ENCODE measurements around the gene KTN1.

KTN1 gene

DNA sequence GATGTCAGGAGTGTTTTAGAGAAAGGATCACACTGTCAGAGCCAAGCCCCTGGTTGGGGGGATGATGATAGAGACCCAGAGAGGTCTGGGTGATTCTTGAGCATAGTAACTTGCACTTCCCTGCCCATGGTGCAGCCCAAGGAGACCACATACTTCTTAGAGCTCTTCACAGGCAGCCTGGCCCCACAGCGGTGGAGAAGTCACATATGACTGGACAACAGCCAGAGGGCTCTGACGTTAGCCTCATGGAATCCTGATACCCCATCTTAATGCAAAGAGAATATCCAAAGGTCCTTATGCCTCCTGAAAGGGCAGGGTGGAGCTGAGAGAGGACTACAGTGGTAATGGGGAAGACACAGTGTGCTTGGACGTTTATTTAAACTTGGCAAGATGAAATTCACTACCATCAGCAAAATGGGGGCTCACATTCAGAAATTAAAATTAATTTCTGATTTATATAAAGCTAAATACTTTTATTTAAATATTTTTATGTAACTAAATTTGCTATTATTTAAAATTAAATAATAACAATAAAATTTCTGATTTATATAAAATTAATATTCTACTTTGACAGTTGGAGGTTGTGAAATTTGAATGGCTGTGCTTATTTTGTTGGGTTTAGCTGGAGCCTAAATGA, 131.3 kb downstream of the KTN1 start:
- H3K4me3 ChIP-seq (ENCODE audit: low read depth, low read length) = no peak overlapping the region
- peak; percentile 65 for DNase-seq (ENCODE audit: low read depth, low spot score)
- TF ChIP-seq, protein P1, sequence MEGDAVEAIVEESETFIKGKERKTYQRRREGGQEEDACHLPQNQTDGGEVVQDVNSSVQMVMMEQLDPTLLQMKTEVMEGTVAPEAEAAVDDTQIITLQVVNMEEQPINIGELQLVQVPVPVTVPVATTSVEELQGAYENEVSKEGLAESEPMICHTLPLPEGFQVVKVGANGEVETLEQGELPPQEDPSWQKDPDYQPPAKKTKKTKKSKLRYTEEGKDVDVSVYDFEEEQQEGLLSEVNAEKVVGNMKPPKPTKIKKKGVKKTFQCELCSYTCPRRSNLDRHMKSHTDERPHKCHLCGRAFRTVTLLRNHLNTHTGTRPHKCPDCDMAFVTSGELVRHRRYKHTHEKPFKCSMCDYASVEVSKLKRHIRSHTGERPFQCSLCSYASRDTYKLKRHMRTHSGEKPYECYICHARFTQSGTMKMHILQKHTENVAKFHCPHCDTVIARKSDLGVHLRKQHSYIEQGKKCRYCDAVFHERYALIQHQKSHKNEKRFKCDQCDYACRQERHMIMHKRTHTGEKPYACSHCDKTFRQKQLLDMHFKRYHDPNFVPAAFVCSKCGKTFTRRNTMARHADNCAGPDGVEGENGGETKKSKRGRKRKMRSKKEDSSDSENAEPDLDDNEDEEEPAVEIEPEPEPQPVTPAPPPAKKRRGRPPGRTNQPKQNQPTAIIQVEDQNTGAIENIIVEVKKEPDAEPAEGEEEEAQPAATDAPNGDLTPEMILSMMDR (IDR thresholded peaks at IDR 0.05; ENCODE audit: low read depth, low read length) = no peak
- in situ Hi-C loops (cut with HindIII; ENCODE audit: low sequenced_read_pairs) = no loop called here

DNA sequence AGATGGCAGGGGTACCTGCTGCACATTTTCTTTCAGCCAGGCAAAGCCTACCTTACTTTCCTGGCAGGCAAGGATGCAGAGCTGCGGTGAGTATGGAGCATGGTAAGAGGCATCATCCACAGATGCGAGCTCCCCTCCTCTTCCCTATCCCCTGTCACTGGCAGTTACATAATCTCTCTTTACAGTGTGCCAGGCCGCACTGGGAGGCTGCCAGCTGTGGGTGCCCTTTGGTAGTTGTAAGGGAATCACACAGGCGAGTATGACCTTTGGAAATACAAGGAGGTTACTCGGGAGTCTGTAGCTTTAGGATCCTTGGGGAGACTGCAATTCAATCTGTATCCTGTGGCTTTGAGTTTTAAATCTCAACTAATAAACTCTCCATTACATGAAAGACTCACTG, 132.5 kb downstream of the KTN1 start:
- DNase-seq (ENCODE audit: low read depth, low spot score) = no peak
- TF ChIP-seq, protein P1 (IDR thresholded peaks at IDR 0.05; ENCODE audit: low read depth, low read length) = no peak
- H3K4me3 ChIP-seq (ENCODE audit: low read depth, low read length) = no peak overlapping the region
- in situ Hi-C loops (cut with HindIII; ENCODE audit: low sequenced_read_pairs) = no loop called here

DNA sequence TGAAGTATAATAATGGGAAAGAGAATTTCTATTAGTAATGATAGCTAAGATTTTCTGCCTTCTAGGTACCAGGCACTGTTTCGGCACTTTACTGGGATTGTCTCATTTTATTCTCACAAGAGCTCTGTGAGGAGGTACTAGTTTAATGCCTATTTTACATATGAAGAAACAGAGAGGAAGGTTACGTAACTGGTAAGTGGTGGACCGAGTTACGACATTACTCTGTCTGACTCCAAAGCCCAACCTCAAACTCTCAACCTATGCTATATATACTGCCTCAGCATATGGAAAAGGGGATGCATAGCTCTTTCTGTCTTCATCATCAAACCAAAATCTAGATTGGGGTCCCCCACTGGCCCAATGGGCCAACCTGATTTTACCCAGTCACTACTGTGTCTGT, 133.5 kb downstream of the KTN1 start:
- in situ Hi-C loops (cut with HindIII; ENCODE audit: low sequenced_read_pairs) = no loop called here
- H3K4me3 ChIP-seq (ENCODE audit: low read depth, low read length) = no peak overlapping the region
- TF ChIP-seq, protein P1 (IDR thresholded peaks at IDR 0.05; ENCODE audit: low read depth, low read length) = no peak
- no peak for DNase-seq (ENCODE audit: low read depth, low spot score)

DNA sequence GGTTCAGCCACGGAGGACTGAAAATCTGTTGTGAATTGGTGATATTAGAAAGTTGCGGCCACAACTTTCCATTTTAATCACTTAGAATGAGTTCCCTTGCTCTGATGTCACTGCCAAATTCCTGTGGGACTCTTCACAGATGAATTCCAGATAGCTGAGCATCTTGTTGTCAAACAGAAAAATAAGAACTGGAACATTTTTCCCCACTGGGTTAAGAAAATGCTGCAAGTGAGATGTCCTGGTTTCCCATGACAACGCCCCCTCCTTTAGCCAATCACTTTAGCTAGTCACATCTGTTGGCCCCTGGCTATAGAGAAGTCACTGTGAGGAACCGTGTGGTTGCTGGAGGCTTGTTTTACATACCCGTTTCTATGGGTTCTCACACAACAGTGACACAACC, 135.9 kb downstream of the KTN1 start:
- TF ChIP-seq, protein P1 (IDR thresholded peaks at IDR 0.05; ENCODE audit: low read depth, low read length) = no peak
- DNase-seq (ENCODE audit: low read depth, low spot score) = peak; percentile 89
- no peak overlapping the region for H3K4me3 ChIP-seq (ENCODE audit: low read depth, low read length)
- in situ Hi-C loops (cut with HindIII; ENCODE audit: low sequenced_read_pairs) = no loop called here

DNA sequence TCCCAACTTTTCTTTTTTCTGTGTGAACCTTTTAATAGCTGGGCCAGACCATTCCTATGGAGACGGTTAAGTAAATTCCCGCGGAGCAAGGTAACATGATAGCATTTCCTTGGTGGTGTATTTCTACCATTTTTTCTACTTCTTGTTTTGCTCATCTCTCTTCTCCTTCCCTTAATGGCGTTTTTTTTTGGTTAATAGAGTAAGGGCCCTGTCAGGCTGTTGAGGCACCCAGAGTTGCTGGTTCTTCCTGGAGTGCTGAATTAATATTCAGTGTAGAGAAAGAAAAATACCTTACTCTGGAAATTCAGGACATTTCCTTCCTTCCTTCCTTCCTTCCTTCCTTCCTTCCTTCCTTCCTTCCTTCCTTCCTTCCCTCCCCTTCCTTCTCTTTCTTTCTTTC, 137.6 kb downstream of the KTN1 start:
- in situ Hi-C loops (cut with HindIII; ENCODE audit: low sequenced_read_pairs) = no loop called here
- no peak for DNase-seq (ENCODE audit: low read depth, low spot score)
- TF ChIP-seq, protein P1 (IDR thresholded peaks at IDR 0.05; ENCODE audit: low read depth, low read length) = no peak
- H3K4me3 ChIP-seq (ENCODE audit: low read depth, low read length) = no peak overlapping the region

DNA sequence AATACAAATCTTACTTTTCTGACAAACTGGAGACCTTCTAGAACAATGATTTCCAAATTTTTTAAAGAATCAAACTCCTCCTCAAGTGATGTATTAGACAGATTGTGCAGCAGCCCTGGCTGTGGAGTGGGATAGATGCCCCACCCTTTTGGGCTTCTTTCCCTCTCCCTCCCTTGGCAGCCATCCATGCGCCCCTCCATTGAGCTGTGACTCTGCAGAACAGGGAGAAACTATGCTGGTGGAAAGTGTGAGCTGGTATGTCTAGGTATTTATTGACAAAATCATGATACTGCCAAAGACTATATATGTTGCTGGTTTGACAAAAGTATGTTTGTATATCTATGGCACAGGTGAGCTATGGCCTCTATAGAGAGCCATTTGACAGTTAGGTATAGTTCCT, 138.5 kb downstream of the KTN1 start:
- no peak for DNase-seq (ENCODE audit: low read depth, low spot score)
- TF ChIP-seq, protein P1 (IDR thresholded peaks at IDR 0.05; ENCODE audit: low read depth, low read length) = no peak
- no peak overlapping the region for H3K4me3 ChIP-seq (ENCODE audit: low read depth, low read length)
- in situ Hi-C loops (cut with HindIII; ENCODE audit: low sequenced_read_pairs) = no loop called here

Data from astrocyte of the spinal cord (primary cell).